KMS-11 (cell line): ENCODE data around the gene C1QTNF3.

Source experiments
- H2AFZ ChIP-seq: fragments of 200-600 bp; sonication (generic); 2 replicates; pipeline ENCODE4 v1.6.1; 2016; ENCODE audit warnings: antibody characterized with exemption, mixed run types, low read depth
- H3K27ac ChIP-seq: fragments of 200-600 bp; sonication (generic); 2 replicates; pipeline ENCODE4 v1.6.1; 2016; ENCODE audit warnings: mild to moderate bottlenecking, mixed run types
- H3K27me3 ChIP-seq: fragments of 200-600 bp; sonication (generic); 2 replicates; pipeline ENCODE4 v1.6.1; 2017; ENCODE audit warnings: mild to moderate bottlenecking, low read depth, mixed run types, moderate library complexity; ENCODE audit not compliant: insufficient read depth
- H3K36me3 ChIP-seq: fragments of 200-600 bp; sonication (generic); 2 replicates; pipeline ENCODE4 v1.6.1; 2017; ENCODE audit warnings: mild to moderate bottlenecking, mixed run types; ENCODE audit not compliant: insufficient read depth
- H3K4me1 ChIP-seq: fragments of 200-600 bp; sonication (generic); 2 replicates; pipeline ENCODE4 v1.6.1; 2016; ENCODE audit warnings: mild to moderate bottlenecking, low read depth, mixed run types; ENCODE audit not compliant: poor library complexity, severe bottlenecking
- H3K4me2 ChIP-seq: fragments of 200-600 bp; sonication (generic); 2 replicates; pipeline ENCODE4 v1.7.0; 2016; ENCODE audit warnings: mild to moderate bottlenecking, mixed run types
- H3K4me3 ChIP-seq: fragments of 200-600 bp; sonication (generic); IDR thresholded peaks from 2 replicates; pipeline ENCODE4 v1.6.1; 2017; ENCODE audit warnings: low read depth, low read length, mixed read lengths; ENCODE audit not compliant: insufficient read depth
- H3K79me2 ChIP-seq: fragments of 200-600 bp; sonication (generic); 2 replicates; pipeline ENCODE4 v1.6.1; 2016; ENCODE audit warnings: low read depth, mixed run types; ENCODE audit not compliant: insufficient read depth
- H3K9ac ChIP-seq: fragments of 200-600 bp; sonication (generic); 2 replicates; pipeline ENCODE4 v1.6.1; 2016; ENCODE audit warnings: mild to moderate bottlenecking, mixed run types
- H4K20me1 ChIP-seq: fragments of 200-600 bp; sonication (generic); 2 replicates; pipeline ENCODE4 v1.6.1; 2016; ENCODE audit warnings: mild to moderate bottlenecking, mixed run types; ENCODE audit not compliant: insufficient read depth
- TF ChIP-seq, protein P1 (sequence below): fragments of 200-600 bp; sonication (generic); conservative IDR thresholded peaks from 2 replicates; pipeline ENCODE4 v1.6.1; 2017; ENCODE audit warnings: low read depth, mild to moderate bottlenecking, antibody characterized with exemption, low read length, moderate library complexity, mixed read lengths

Gene C1QTNF3

DNA sequence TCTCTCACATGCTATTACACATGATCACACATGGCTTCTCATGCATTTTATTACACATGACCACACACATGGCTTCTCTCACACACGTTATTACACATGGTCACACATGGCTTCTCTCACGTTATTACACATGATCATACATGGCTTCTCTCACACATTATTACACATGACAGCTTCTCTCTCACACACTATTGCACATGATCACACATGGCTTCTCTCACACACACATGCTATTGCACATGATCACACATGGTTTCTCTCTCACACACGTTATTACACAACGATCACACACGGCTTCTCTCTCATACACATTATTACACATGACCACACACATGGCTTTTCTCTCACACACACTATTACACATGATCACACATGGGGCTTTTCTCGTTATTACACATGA is 57.6 kb downstream of the C1QTNF3 start:
- H3K4me2 ChIP-seq = no peak overlapping the region
- H3K4me1 ChIP-seq = no peaks in the 10 kb centered on the region
- H3K79me2 ChIP-seq = no peaks in the 10 kb centered on the region
- H2AFZ ChIP-seq = no peak overlapping the region
- H3K27ac ChIP-seq = no peak overlapping the region
- H3K9ac ChIP-seq = no peak overlapping the region
- no peaks in the 10 kb centered on the region for H3K27me3 ChIP-seq
- TF ChIP-seq, protein P1, sequence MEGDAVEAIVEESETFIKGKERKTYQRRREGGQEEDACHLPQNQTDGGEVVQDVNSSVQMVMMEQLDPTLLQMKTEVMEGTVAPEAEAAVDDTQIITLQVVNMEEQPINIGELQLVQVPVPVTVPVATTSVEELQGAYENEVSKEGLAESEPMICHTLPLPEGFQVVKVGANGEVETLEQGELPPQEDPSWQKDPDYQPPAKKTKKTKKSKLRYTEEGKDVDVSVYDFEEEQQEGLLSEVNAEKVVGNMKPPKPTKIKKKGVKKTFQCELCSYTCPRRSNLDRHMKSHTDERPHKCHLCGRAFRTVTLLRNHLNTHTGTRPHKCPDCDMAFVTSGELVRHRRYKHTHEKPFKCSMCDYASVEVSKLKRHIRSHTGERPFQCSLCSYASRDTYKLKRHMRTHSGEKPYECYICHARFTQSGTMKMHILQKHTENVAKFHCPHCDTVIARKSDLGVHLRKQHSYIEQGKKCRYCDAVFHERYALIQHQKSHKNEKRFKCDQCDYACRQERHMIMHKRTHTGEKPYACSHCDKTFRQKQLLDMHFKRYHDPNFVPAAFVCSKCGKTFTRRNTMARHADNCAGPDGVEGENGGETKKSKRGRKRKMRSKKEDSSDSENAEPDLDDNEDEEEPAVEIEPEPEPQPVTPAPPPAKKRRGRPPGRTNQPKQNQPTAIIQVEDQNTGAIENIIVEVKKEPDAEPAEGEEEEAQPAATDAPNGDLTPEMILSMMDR = no peak
- H4K20me1 ChIP-seq = no peaks in the 10 kb centered on the region
- H3K36me3 ChIP-seq = no peaks in the 10 kb centered on the region
- H3K4me3 ChIP-seq = no peak overlapping the region

DNA sequence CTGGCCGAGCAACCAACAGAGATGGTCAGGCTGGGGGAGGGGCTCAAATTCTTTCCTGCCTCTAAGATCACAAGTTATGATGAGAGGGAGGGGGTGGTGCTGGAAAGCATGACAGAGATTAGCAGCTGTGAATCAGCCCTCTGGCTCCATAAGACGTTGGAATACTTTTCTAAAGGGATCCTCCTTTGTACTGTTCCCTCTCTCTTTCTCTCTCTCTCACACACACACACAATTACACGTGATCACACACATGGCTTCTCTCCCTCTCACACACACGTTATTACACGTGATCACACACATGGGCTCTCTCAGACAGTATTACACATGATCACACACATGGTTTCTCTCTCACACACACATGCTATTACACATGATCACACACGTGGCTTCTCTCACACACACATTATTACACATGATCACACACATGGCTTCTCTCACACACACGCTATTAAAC is 58.3 kb downstream of the C1QTNF3 start, which contains the start of gene SLC45A2:
Gene SLC45A2 (minus strand): TSS at position 23 of the 454 bp plus-strand sequence. CDS start 110 bp downstream, outside the sequence.
- Histone ChIP-seq H2AFZ (no peak within 1 kb of the TSS), H3K36me3 (no peaks in the 10 kb centered on the region), H3K27me3 (no peaks in the 10 kb centered on the region), H3K79me2 (no peaks in the 10 kb centered on the region), H3K27ac (no peak within 1 kb of the TSS), H4K20me1 (no peaks in the 10 kb centered on the region), H3K4me2 (no peak within 1 kb of the TSS), H3K4me3 (no peak within 1 kb of the TSS), H3K4me1 (no peaks in the 10 kb centered on the region), H3K9ac (no peak within 1 kb of the TSS)
- TF ChIP-seq, protein P1 = no peak

DNA sequence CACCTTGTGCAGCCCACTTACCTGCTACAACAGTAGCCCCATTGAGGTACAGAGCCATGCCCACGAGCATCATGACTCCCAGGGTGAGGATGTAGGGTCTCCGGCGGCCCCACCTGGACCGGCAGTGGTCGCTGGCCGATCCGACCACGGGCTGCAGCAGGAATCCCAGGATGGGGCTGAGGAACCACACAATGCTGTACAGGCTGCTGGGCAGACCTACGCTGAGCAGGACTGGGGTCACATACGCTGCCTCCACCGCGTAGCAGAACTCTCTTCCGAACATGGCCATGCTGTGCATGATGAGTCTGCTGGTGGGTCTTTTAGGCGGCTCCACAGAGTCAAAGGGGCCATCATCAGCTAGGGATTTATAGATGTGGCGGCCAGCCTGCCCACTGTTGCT is 58.8 kb downstream of the C1QTNF3 start:
- TF ChIP-seq, protein P1 = no peak

DNA sequence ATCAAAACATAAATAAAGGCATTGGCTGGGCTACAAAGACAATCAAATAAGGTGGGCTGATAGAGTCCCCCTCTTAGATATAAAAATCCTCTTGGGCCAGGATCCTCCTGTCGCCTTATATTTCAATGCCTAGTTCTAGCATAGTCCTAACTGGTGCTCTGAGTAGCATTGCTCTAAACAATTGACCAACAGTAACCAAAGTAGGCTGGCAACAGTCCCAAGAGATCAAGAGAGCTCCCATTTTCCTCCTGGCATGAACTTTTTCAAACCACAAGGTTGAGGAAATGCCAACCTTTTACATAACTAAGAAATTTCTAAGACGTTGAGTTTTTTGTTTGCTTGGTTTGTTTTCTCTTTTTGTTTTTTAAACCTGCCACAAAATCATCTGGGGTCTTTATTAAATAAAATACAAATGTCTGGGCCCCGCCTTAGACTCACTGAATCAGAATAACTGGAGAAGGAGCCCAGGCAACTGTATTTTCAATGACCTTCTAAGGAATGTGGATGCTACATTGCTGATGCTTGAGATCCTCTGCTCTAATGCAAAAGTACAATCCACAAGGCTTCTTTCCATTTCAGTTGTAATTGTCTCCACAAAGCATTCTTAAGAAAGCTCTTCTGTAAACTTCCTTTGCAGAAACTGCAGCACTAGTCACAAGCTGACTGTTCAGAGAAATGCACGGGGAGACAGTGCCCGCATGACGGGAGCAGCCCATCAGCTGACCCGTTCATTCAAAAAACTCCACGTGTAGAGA is 61.4 kb downstream of the C1QTNF3 start:
- Histone ChIP-seq H3K27me3 (no peaks in the 10 kb centered on the region), H3K9ac (no peak overlapping the region), H3K4me2 (no peak overlapping the region), H2AFZ (no peak overlapping the region), H3K36me3 (no peaks in the 10 kb centered on the region), H3K4me1 (no peaks in the 10 kb centered on the region), H3K79me2 (no peaks in the 10 kb centered on the region), H4K20me1 (no peaks in the 10 kb centered on the region), H3K27ac (no peak overlapping the region), H3K4me3 (no peak overlapping the region)
- TF ChIP-seq, protein P1 = no peak

More for the DNA sequence above, 58.8 kb downstream of the C1QTNF3 start:
- no peak overlapping the region for H3K27ac ChIP-seq
- H2AFZ ChIP-seq = no peak overlapping the region
- H3K79me2 ChIP-seq = no peaks in the 10 kb centered on the region
- H3K4me1 ChIP-seq = no peaks in the 10 kb centered on the region
- no peak overlapping the region for H3K4me2 ChIP-seq
- H3K36me3 ChIP-seq = no peaks in the 10 kb centered on the region
- no peak overlapping the region for H3K4me3 ChIP-seq
- no peak overlapping the region for H3K9ac ChIP-seq
- no peaks in the 10 kb centered on the region for H4K20me1 ChIP-seq
- no peaks in the 10 kb centered on the region for H3K27me3 ChIP-seq
